HG02571 (cell line): ENCODE results near the gene SYDE2.
"Not testable (repeated sequence)": the region's sequence is repeated elsewhere in the genome, so short reads cannot be mapped to it uniquely, and the experiment has no call there.

Source experiments
- ATAC-seq: cut with Tn5 transposase; IDR thresholded peaks from one replicate; pipeline ENCODE4 v1.9.1; 2021; ENCODE audit warnings: mild to moderate bottlenecking, moderate library complexity; ENCODE audit not compliant: unreplicated experiment

Gene SYDE2

DNA sequence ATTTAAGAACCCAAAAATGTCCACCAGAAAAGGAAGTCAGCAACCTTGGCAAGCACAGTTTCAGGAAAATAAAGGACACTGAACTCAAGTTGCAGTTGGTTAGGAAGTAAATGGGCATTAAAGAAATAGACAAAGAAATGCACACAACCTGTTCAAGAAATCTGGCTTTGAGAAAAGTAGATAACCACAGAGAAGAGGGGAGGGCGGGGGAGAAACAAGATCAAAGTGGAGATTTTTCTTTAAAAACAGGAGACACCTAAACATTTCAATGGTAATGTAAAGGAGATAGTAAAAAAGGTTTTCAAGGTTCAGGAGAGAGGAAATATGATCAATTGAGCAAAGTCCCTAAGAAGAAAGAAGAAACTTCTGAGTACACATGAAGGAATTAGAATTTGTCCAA lies 29.1 kb downstream of the SYDE2 start:
- no peak for ATAC-seq

DNA sequence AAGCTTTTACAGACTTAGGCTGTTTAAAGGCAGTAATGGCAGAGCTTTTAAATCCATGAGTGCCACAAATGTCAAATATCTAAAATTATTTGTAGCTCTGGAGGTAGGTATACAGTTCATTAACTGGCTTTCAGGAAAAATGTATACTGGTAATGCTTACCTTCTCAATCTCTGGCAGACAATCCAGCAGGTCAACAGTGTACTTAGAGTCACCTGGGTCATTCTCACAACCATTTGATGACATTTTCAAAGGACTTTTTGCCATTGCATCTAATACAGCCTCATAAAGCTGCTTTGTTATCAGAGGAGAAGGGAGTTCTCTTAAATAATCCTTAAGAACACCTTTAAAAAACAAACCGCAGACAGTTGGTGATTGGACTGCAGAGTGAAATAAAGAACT lies 31.9 kb downstream of the SYDE2 start:
- ATAC-seq, result no peak

DNA sequence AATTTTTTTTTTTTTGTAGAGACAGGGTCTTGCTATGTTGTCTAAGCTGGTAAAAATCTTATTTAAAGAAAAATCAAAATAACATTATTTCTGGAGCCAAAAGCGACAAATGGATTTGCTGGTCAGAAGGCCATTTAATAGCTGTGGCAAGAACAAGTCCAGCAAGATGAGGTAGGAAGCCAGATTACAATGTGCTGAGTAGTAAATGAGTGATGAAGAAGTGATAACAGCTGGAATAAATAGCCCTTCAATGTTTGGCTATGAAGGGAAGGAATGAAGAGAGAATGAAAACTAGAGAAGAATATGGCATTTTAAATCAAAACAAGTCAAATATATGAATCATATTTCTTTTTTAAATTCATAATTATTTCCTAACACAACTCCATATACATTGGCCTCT lies 34.5 kb downstream of the SYDE2 start:
- ATAC-seq, result no peak

DNA sequence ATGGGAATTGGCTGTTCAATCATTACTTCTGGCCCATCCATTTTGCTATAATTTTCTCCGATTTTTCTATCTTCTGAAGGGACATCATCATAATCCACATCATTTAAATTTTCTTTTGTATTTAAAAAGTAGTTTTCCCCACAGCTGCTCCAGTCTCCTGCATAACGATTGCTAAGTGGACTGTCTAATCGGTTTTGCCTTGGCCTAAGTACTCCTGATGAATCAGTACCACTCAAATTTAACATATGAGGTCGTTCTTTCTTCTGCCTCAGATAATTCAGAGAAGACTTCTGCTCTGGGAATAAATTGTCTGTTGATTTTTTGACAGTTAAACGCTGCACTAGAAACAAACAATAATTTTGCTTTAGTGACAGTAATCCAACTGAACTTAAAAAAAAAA lies 41.9 kb downstream of the SYDE2 start:
- ATAC-seq, result no peak

DNA sequence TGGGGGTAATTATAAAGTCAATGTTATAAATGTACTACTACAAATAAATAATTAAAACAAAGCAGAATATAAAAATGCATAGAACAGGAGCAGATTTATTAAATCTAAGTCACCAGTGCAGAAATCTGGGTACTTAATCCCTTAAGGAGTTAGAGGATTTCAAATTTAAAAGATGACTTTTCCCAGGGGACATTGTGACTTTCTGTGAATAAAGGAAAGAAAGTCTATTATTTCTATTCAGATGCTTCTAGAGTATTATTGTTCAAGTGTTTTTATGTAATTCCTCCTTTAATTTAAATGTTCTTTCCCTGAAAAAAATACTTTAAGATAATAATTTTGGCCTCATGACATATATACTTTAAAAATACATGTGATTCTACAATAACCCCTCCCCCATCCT lies 43.4 kb downstream of the SYDE2 start:
- no peak for ATAC-seq

DNA sequence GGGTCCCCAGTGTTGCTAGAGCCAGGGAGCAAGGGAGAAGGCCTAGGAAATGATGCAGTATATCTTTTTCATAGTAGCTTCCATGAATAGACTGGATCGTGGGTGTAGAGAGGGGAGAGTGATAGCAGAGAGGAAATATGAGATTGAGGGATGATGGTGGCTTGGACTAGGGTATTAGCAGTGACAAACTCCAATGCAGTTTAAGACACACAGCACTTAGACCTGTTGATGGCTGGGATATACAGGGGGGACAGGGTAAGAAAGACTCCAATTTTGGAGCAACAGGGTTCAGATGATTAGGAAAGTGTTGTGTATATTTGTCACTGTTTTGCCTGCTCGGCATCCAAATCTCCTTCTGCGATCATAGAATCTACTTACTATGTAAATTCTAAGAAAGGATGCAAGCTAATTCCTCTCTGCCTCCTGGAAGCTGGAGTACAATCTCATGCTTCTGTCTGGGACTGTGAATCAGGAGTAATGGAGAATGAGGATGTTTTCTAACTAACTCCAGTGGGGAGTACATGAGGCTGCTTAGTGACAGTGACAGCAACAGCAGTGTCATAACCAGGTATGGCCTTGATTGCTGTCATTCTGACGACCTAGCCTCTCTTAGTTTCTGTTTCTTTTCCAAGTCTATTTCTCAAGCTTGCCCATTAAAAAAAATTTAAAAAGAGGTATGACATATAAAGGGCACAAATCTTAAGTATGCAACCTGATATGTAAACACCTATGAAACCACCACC lies 47.5 kb downstream of the SYDE2 start:
- no peak for ATAC-seq

DNA sequence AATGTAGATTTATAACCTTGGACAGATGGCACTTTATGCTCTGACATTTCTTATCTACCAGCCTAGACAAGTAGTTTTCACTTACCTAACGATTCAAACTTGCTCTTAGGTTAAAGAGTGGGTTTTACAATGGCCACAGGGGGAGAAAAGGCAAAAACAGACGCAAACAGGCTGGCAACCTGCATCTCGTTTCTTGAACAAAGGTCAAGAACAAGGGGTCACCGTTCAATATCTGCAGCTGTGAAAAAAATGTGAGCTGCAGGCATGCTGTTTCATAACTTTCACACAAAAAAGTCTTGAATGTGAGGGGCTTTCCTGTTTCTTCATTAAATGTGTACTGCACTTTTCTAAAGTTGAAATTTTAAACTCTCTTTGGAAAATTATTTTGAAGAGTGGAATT lies 49.4 kb downstream of the SYDE2 start:
- no peak for ATAC-seq

DNA sequence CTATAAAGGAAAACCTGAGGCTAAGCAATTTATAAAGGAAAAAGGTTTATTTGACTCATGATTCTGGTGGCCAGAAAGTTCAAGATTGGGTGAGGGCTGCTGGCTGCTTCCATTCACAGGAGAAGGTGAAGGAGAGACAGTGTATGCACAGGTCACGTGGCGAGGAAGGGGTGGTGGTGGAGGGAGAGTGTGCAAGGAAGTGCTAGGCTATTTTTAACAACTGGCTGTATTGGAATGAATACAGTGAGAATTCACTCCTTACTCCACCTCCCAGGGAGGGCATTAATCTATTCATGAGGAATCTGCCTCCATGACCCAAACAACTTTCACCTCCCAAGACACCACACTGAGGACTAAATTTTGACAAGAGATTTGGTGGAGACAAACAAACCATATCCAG lies 51.0 kb downstream of the SYDE2 start:
- ATAC-seq, result no peak

DNA sequence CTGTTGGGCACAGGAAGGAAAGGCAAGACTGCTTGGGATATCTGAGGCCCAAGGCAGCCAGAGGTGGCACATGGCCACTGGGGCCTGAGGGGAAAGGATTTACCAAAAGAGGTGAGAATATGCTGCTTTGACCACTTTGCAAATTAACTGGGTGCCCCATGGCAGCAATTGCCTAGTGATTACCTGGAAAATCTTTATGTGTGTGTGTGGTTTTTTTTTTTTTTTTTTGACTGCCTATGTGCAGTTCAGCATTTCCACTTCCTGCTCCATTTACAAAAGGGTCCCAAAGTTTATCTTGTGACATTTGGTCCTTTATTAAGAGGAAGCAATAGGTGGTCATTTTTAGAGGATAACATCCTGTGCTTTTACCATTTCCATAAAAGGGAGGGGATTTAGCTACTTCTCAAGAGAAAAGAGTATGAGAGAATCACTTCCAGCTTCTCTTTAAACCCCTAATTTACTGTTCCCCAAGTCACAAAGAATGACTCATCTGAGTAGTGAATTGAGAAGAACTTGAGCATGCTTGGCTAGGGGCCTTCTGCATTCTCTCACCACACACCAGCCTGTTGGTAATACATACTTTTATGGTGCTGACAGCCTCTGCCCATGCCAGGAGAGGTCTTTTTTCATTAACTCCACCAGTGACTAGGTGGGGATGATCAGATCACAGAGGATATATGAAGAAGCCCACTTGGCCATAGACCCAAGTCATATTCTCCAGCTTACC lies 52.1 kb downstream of the SYDE2 start:
- peak; percentile 79 for ATAC-seq

DNA sequence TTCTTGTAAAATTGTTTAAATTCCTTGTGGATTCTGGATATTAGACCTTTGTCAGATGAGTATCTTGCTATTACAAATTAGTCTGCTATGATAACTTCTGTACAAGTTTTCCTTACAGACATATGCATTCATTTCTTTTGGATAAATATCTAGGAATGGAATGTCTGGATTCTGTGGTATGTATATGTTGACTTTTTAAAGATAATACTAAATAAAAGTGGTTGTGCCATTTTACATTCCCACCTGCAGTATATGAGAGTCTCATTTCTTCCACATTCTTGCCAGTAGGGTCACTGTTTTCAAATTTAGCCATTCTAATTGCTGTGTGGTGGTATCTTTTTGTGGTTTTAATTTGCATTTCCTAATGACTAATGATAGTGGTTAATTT lies 53.9 kb downstream of the SYDE2 start:
- no peak for ATAC-seq

DNA sequence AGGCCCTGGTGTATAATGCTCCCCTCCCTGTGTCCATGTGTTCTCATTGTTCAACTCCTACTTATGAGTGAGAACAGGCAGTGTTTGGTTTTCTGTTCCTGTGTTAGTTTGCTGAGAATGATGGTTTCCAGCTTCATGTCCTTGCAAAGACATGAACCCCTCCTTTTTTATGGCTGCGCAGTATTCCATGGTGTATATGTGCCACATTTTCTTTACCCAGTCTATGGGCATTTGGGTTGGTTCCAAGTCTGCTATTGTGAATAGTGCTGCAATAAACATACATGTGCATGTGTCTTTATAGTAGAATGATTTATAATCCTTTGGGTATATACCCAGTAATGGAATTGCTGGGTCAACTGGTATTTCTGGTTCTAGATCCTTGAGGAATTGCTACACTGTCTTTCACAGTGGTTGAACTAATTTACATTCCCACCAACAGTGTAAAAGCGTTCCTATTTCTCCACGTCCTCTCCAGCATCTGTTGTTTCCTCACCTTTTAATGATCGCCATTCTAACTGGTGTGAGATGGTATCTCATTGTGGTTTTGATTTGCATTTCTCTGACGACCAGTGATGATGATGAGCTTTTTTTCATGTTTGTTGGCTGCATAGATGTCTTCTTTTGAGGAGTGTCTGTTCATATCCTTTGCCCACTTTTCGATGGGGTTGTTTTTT lies 54.4 kb downstream of the SYDE2 start:
- ATAC-seq, result not testable (repeated sequence)

DNA sequence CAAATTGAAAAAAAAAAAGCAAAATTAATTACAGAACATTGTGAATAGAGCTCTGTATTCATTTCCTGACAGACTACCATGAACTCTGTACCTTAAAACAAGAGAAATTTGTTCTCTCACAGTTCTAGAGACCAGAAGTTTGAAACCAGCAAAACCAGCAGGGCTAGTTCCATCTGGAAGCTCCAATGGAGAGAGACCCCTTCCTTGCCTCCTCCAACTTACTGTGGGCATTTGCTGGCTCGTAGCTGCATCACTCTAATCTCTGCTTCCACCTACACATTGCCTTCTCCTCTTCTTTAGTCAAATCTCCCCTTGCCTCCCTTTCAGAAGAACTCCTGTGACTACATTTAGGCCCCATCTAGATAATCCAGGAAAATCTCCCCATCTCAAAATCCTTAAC lies 56.5 kb downstream of the SYDE2 start:
- ATAC-seq, result no peak

DNA sequence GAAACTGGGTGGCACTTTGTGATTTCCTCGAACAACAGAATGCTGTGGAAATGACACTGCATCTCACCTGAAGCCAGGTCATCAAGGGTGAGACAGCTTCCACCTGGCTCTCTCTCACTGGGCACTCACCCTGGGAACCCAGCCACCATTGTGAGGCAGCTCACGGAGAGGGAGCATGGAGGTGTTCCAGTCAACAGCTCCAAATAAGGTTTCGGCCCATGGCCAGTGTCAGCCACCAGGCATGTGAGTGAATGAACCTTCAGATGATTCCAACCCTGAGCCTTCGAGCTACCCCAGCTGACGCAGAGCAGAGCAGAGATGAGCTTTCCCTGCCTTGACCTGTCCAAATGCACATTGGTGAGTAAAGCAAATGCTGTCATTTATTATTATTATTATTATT lies 58.1 kb downstream of the SYDE2 start:
- ATAC-seq, result no peak

DNA sequence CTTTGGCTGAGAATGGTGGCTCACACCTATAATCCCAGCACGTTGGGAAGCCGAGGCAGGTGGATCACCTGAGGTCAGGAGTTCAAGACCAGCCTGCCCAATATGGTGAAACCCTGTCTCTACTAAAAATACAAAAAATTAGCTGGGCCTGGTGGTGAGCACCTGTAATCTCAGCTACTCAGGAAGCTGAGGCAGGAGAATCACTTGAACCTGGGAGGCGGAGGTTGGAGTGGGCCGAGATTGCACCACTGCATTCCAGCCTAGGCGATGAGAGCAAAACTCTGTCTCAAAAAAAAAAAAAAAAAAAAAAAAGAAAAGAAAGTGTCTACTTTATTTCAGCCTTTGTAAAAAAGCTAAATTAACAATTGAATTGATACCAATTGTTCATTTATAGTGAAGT lies 62.4 kb downstream of the SYDE2 start:
- ATAC-seq, result not testable (repeated sequence)

DNA sequence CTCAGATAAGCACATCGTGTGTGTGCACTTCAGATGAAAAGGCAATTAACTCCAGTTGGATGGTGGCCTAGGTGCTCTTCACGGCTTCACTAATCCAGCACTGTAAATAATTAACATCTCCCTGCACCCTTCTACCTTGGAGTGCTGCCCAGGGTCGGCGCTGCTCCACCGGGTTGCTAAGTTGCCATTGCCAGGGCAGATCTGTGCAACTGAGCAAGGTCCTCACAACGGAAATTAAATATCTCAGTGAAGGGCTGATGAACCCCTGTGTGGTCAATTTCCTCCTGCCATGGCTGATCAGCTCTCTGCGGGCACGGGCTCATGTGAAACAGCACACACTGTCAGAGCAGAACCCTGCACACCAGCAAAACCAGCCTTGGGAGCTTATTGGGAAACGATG lies 63.2 kb downstream of the SYDE2 start:
- ATAC-seq, result no peak

DNA sequence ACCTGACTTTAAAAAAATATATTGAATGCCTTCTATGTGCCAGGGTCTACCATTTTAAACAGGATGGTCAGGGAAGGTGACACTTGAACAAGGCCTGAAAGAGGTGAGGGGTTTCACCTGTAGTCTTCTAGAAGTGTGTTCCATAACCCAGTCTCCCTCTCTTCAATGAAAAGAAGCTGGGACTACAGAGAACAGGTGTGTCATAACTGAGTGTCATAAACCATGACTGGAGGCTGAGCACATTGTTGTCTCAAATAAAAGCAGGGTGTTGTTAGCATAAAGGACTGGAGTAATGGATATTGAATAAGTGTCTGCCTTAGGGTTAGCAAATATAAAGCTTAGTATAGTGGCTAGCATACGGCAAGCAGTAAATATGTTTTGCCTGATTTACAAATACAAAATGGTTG lies 65.4 kb downstream of the SYDE2 start:
- ATAC-seq, result no peak

DNA sequence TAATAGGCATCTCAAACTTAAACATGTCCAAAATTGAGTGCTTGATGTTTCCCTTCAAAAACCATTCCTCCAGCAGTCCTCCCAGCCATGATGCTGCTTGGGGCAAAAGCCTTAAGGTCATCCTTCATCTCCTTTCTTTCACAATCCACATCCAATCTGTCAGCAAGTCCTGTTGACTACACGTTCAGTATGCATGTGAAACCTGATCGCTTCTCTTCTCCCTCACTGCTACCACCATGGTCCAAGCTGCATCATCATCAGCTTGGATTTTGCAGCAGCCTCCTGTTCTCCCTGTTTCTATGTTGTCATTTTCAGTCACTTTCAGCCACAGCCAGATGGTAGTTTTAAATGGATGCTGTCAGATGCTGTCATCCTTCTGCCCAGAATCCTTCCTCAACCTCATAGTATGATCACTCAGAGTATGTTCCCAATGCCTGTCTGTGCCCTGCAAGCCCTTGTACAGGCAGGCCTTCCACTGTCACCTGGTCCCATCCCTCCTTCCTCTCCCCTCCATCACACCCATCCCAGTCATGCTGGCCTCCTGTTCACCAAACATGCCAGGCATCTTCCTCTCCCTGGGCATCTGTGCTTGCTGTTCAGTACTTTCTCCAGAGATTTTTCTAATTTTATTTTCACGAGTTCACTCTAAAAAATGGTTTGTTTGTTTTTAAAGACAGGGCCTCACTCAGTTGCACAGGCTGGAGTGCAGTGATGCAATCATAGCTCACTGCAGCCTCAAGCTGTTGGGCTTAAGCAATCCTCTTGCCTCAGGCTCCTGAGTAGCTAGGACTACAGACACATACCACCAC lies 66.0 kb downstream of the SYDE2 start:
- no peak for ATAC-seq

DNA sequence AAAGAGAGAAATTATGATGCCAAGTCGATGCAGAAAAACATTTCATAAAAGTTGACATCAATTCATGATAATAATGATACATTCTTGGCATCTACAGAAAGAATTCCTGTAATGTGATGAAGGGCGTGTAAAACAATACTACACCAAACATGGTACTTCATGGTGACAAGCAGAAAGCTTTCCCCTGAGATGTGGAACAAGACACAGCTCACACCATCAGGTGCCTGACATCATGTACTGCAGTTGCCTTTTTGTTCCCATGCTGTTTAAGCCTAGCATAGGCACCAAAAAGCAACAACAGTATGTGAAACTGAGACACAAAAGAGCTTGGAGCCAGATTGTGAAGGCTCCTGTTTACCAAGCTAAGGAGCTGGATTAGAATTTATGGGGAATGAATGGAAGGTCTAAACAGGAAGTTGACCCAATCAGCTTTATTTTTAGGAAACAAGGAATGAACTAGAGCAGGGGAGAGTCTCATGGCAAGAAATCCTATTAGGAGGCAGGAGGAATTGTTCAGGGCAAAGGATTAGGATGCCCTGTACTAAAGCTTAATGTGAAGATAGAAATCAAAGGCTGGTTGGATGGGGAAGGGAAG lies 67.2 kb downstream of the SYDE2 start:
- ATAC-seq, result no peak

DNA sequence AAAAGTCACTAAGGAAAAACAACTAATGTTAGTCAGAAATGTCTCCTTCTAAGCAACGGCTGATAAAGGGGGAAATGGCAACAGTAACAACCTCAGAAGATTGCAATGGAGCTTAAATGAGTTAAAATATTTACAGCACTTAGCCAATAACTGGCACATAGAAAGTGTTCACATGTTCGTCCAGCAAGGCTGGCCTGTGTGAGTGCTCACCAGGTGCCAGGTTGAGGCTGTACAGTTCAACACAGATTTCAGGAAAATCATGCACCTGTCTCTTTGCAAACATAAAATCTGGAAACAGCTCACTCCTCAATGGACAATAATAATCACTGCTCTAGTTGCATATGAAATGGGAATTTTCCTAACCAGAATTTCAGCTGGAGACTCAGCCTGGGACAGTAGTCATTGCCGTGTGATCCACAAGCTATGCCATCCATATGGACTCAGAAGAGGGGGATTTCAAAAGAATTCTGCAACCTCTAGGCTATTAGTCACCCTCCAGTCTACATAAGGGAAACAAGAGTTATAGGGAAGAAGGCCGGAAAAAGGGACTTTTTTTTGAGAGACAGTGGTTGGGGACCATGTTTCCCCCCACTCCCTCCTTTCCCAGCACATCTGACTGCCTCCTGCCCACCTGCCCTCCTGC lies 68.6 kb downstream of the SYDE2 start:
- no peak for ATAC-seq

DNA sequence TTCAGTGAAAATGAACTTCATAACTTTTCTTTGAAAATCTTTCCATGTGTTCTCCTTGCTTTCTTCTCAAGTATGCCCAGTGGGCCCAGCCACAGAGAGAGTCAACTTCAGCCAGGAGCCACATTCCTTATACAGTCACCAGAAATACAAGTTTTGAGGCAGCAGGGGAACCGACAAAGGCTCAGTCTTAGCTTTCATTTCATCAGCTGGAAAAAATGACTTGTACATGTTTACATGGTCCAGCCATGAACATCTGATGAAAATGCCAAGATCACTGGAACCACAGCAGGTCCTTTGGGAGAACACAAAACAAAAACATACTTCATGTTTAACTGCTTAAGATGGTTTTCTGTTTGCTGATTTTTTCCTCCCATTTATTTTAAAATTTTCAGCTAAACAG lies 72.5 kb downstream of the SYDE2 start:
- no peak for ATAC-seq
